A204.1 (cell line): ENCODE data around the gene LARGE2.

Experiments
- FAIRE-seq: peaks from 2 replicates; lab custom pipeline; 2012; peaks lifted over from hg19 to GRCh38; lab: Jason Lieb, UNC

The LARGE2 gene

DNA sequence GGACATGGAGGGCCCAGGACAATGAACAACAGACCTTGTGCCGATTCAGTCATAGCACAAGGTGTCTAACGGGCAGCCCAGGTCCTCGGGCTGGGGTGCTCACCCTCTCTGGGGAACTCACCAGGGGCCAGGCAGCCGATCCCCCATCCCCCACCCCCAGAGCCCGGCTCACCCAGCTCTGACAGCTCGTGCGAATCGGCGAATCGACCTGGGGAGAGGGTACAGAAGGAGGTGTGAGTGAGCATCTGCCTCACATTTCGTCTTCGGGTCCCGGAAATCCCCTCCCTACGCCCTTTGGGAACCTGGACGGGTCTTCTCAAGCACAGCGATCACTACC lies 5.2 kb upstream of the LARGE2 start:
- FAIRE-seq, result no peak

DNA sequence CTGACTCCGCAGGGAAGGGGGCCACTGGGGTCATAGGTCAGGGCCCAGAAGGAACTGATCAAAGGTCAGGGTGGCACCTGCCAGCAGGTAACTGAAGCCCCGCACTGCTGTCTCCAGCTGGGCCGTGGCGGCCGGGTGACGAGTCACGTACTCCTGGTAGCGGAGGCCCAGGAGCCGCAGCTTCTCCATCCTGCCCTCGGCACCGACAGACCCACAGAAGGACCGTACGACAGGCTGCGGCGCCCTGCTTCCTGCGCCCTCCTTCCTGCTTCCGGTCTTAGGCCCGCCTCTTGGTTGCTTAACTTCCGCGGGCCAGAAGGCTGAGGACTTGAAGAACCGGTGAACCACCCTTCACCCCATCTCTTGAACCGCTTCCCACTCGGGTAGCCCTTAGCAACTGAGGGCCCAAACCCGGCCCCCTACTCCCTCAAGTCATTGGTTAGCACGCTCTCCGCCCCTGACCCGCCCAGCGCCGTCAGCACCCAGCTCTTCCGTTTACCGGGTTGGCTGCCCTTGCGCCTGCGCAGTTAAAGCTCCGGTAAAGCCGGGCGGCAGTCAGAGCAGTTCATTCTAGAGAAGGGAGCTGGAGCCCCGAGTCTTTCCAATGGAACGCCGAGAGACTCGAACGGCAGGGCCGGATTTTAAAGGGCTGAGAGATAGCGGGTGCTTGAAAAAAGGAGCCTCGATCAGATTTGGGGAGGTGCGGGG lies 4.7 kb upstream of the LARGE2 start, which contains the start of gene PEX16:
PEX16 (minus strand) TSS at position 255 of the 708 bp plus-strand sequence; CDS start at position 189, 66 bp downstream.
- peak; percentile 98 for FAIRE-seq

DNA sequence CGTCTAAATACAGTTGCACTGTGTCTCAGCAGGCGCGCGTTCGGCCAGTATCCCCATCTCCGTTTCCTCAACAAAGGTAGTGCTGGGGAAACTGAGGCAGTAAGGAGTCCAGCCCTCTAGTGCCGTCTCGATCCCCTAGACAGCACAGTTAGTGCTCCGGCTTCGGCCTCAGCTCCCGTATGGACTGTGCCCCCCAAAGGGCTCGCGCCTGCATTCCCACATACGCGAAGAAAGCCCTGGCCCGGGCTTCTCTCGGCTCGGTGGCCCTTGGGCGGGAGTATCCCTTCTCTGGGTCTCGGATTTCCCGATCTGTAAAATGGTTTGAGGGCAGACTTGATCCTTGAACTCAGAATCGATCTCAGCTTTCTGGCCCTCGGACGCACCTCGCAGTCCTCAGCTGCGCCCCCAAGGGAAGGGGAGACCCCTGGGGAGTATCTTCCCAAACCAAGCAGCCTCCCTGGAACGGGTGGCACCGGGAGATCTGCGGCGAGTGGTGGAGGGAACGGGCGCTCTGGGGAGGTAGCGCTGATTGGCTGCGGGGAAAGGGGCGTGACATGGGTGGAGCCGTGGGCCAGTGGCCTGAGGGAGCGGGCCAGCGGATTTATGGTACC lies 4.0 kb upstream of the LARGE2 start:
- no peak for FAIRE-seq

DNA sequence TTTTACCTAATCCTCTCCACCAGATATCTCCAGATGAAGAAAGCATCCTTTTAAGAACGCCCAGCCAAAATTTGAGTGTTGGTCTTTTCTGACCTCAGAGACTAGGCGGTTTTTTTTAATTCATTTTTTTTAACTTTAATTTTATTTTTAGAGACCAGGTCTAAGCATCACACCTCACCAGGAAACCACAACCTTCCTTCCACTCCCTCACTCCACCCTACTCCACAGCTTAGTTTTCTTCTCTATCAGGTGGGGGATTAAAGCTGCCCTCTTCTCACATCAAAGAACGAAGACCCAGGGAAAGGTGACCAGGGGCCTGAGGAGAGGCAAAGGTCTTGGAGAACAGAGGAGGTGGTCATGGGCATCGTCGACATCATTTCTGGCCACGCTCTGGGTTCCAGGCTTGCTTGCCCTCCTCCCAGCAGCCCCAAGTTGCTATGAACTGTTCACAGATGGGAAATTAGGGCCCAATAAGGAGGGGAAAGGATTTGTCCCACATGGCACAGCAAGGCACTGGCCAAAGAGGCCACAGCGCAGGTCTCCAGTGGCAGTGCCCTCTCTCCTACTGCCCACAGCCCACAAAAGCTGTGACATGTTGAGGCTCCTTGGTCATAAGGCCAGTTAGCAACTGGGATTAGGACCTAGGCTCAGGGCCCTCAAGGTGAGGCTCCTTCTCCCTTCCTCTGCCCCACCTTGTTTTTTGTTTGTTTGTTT lies 3.3 kb upstream of the LARGE2 start:
- no peak for FAIRE-seq

DNA sequence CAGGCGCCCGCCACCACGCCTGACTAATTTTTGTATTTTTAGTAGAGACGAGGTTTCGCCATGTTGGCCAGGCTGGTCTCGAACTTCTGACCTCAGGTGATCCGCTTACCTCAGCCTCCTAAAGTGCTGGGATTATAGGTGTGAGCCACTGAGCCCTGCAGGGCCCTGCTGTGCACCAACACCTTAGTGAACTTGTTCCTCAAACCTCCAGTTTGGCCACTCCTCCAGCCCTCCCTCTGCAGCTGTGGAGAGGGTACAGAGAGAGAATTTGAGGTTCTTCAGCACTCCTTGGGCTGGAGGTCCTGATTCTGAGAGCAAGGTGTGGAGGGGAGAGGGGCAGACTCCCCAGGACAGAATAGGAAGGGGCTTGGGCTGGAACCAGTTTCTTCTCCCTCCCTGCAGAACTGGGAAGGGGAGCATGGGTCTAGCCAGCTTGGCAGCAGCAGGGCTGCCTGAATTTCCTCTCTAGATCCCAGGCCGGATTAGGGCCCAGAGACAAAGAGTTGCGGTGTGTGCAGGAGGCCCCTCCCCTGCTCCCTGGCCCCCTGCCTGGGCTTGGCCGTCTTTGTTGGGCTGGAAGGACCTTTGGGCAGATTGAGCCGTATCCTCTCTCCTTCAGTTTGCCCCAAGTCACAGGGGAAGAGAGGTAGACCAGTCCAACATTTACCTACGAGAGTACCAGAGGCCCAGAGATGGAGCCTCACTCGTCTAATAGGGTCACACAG lies 2.5 kb upstream of the LARGE2 start:
- no peak for FAIRE-seq

DNA sequence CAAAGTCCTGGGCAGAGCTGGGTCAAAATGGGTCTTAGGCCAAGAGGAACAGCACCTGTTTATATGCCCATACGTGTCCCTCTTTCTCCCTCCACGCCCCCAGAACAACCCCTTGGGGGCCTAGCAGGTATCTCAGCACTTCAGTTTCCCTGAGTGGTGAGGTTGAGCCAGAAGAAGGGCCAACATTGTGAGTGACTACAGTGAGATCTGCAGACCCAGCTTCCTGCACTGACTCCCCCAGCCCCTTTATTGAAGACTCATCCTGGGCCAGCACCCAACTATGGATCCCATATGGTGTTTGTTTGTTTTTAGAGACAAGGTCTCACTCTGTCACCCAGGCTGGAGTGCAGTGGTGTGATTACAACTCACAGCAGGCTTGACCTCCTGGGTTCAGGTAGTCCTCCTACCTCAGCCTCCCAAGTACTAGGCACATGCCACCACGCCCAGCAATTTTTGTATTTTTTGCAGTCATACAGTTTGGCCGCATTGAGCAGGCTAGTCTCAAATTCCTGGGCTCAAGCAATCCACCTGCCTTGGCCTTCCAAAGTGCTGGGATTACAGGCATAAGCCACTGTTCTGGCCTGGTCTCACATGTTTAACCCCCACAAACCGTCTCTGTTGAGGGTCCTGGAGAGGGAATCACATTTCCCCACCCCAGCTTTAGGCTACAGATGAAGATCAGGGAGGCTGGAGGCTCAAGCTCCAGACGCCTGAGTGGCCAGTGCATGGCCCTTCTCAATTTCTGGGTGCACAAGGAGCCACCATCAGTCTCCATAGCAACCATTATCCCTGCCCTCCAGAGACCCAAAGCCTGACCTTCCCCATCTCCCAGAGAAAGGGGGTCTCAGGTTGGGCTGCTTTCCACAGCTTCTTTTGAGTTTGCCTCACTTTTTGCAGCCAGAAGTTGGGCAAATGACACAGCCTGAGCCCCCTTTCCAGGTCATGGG lies 1.7 kb upstream of the LARGE2 start:
- FAIRE-seq, result no peak

DNA sequence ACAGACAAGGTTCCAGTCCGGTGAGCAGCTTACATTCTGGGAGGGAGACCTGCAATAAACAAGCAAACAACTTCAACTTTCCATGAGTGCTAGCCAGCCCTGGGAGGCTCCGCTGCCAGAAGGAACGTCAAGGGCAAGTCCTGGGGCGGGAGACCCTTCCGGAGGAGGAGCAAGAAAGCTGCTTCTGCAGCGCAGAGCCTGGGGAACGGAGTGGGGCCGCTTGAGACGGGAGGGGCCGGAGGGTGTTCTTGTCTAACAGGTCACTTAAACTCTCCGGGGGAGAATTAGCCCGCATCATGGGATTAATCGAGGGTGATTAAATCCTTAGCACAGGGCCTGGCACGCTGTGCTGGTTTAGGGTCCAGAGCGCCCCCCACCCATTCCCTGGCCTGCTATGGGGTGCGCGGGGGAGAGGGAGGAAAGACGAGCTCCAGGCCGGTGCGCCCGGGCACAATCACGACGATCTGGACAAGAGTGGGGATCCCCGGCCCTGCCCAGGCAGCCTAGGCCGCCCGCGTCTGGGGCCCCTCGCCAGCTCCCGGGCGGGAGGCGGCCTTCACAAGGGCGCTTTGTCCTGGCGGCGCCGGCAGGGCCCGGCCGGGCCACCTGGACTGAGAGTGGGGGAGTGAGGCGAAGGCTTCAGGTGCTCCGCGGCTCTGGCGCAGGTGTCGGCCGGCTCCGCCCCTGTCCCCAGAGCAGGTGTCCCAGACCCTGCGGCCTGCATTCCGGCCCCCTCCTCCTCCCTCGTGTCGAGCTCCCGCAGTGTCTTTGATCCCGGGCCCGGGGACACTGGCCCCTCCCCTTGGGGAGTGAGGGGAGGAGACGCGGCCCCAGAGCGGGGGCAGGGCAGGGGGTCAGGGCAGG lies 663 bp upstream of the LARGE2 start:
- no peak for FAIRE-seq

DNA sequence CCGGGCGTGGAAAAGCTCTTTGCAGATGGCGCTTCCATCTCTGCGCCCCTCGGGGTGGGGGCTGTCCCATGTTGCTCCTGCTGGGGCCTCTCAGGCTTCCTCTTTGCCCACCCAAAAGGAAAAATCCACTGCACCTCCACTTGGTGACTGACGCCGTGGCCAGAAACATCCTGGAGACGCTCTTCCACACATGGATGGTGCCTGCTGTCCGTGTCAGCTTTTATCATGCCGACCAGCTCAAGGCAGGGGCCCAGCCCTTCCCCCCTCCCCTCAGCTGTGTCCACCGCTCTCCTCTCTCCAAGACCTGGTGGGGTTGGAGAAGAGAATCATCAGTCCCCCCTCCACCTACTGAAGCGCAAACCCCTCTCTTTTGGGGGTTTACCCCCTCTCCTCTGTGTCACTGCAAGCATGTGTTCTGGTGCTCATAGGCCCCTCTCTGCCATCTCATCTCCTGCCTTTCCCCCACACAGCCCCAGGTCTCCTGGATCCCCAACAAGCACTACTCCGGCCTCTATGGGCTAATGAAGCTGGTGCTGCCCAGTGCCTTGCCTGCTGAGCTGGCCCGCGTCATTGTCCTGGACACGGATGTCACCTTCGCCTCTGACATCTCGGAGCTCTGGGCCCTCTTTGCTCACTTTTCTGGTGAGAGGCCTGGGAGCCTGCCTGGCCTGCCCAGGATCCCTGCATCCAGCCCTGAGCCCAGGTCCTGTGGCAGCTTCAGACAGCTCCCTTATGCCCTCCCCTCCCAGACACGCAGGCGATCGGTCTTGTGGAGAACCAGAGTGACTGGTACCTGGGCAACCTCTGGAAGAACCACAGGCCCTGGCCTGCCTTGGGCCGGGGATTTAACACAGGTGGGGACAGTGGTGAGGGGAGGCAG lies 1.8 kb downstream of the LARGE2 start:
- FAIRE-seq, result no peak

DNA sequence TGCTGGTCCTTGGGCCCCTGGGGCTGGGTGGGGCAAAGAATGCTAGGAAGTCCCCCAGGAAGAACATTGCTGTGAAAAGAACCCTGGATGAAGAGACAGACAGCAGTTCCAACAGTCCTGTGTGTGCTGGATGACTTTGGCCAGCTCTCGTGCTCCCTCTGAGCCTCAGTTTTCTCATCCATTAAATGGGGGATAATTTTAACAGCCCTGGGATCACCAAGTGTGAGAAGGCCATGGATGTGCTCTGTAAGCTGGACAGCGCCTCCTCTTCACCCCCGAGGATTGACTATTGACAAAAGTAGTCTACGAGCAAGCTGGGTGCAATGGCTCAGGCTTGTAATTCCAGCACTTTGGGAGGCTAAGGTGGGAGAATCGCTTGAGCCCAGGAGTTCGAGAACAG lies 2.5 kb downstream of the LARGE2 start:
- FAIRE-seq, result no peak

DNA sequence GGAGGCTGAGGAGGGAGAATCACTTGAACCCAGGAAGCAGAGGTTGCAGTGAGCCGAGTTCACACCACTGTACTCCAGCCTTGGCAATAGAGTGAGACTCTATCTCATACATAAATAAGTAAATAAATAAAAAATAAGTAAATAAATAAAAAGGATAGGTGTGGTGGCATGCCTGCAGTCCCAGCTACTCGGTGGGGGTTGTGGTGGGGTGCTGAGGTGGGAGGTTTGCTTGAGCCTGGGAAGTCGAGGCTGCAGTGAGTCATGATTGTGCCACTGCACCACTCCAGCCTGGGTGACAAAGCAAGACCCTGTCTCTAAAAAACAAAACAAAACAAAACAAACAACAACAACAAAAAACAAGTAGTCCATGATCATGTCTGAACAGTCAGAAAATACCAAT lies 3.1 kb downstream of the LARGE2 start:
- FAIRE-seq, result no peak

DNA sequence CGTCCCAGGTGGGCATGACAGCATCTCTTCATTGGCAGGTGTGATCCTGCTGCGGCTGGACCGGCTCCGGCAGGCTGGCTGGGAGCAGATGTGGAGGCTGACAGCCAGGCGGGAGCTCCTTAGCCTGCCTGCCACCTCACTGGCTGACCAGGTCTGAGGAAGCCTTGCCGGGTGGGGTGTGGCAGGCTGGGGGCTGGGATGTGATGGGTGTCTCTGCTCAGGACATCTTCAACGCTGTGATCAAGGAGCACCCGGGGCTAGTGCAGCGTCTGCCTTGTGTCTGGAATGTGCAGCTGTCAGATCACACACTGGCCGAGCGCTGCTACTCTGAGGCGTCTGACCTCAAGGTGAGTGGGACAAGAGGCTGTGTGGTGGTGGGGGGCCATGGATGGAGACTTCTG lies 3.5 kb downstream of the LARGE2 start:
- no peak for FAIRE-seq

DNA sequence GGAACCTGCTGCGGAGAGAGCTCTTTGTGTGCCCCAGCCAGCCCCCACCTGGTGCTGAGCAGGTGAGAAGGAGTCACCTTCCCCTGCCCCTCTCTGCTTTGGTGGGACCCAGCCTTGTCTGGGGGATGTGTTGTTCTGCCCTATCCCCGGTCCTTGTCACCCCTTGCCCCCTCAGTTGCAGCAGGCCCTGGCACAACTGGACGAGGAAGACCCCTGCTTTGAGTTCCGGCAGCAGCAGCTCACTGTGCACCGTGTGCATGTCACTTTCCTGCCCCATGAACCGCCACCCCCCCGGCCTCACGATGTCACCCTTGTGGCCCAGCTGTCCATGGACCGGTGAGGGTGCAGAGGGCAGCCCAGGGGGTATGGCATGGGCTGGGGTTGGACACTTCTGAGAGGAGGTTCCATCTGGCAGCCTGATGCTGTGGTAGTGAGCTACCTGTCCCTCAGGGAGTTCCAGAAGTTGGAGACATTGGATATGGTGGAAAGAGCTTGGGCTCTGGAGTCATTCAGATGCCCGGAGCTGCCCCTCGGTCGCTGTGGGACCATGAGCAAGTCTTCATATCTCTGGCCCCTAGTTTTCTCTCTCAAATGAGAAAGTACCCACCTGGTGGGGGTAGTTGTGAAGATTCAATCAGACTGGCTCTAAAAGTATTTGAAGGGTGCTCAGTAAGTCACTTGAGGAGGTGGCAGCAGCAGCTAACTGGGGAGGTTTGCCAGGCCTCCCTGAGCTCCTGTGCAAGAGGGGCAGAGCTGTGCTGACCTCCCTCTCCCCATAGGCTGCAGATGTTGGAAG lies 4.3 kb downstream of the LARGE2 start:
- no peak for FAIRE-seq

DNA sequence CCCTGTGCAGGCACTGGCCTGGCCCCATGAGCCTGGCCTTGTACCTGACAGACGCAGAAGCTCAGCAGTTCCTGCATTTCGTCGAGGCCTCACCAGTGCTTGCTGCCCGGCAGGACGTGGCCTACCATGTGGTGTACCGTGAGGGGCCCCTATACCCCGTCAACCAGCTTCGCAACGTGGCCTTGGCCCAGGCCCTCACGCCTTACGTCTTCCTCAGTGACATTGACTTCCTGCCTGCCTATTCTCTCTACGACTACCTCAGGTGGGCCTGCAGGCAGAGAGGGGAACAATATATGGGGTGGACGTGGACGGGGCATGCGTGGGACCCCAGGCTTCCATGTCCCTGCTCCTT lies 4.9 kb downstream of the LARGE2 start:
- no peak for FAIRE-seq

DNA sequence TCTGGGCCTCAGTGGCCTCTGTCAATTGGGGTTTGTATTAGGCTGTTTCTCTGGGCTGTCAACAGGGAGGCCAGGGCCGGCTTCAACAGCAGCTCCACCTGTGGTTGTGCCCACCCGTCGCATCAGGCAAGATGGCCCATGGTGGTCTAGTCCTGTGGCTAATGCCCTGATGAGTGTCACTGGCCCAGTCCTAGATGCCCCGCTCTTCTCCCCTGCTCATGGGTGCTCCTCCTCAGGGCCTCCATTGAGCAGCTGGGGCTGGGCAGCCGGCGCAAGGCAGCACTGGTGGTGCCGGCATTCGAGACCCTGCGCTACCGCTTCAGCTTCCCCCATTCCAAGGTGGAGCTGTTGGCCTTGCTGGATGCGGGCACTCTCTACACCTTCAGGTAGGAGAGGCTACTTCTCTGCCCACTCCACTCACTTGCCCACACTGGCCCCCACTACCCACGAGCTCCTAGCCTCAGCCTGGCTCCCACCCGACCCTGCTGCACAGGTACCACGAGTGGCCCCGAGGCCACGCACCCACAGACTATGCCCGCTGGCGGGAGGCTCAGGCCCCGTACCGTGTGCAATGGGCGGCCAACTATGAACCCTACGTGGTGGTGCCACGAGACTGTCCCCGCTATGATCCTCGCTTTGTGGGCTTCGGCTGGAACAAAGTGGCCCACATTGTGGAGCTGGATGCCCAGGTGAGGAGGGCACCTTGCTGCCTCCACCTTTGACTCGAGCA lies 5.4 kb downstream of the LARGE2 start:
- FAIRE-seq, result no peak

DNA sequence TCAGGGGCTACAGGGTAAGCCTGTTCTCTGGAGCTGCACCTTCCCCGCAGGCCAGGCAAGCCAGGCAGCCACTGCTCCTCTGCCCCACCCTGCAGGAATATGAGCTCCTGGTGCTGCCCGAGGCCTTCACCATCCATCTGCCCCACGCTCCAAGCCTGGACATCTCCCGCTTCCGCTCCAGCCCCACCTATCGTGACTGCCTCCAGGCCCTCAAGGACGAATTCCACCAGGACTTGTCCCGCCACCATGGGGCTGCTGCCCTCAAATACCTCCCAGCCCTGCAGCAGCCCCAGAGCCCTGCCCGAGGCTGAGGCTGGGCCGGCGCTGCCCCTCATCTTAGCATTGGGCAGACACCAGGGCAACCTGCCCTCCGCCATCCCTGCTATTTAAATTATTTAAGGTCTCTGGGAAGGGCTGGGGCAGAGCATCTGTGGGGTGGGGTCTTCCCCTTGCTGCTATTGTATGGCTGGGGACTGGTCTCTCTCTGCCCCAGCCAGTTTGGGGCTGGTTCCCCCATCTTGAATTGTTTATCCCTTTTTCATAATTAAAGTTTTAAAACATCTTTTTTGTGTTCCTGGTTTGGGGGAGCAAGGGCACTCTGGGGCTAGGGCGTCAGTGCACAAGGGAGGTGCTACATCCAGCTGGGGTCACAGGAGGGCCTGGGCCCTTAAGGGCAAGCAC lies 6.2 kb downstream of the LARGE2 start:
- FAIRE-seq, result no peak

DNA sequence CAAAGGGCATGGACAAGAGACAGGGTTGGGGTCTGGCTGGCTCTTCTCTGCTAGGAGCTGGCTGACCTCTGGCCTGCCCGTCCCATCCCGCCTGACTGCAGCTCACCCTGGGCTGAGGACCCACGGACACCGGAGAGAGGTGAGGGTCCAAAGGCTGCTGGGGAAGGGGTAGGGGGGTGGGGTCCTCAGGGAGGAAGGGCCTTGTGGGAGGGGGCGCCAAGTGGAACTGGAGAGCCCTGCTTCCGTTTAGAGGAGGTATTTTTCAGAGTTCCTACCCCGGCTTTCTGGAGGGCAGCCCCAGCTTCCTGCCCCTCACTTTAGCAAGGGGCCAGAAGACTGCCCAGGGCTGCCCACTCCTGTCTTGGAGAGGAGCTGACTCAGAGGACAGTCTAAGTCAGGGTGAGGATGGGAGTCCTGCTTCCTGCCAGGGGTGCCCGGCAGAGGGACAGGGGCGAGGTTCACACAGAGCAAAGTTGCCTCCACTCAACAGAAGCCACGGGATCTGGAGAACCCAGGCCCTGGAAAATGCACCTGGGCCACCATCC lies 7.1 kb downstream of the LARGE2 start:
- FAIRE-seq, result no peak

DNA sequence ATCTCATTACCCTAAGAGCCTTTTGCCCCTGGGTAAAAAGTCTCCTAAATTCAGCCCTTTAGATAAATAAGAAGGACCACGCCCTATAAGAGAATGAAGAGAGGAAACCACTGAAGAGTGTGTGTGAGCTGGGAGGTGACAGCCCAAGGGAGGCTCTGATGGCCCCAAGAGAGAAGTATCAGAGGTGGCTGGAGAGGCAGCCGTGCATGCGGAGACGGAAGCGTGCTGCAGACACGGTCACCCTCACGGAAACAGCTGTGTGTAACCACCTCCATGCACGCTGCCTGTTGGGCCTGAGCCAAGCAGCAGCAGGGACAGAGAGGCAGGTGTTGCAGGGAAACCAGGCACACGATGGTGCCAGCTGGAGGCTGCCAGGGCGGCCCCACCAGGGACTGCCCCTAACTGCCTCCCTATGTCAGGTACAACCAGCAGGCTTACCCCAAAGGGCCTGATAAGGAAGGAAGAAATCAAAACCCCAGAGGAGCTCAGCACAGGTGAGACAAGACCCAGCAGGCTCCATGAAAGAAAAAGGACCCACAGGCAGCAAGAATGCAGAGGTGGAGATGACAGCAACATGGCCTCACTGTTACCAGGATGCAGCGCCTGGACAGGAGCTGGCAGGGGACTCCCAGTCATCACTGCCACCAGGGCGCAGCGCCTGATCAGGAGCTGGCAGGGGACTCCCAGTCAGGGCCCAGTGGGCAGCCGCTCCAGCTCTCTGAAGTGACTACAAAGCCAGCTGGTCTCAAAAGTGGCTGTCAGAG lies 7.8 kb downstream of the LARGE2 start:
- no peak for FAIRE-seq
